ENCODE measurements around the gene THSD7B.

Gene THSD7B

GRCh38 chr2:137020452-137021196, 255.3 kb downstream of the THSD7B start:
- no peak overlapping the region for H3K27ac ChIP-seq
- H3K79me2 ChIP-seq (ENCODE audit: insufficient read depth, low read depth), result no peaks in the 10 kb centered on the region
- no peak for TF ChIP-seq CTCF (conservative IDR thresholded peaks at IDR 0.05; ENCODE audit: low read depth, low read length)
- no peaks in the 10 kb centered on the region for H4K20me1 ChIP-seq (ENCODE audit: insufficient read depth)
- no peak overlapping the region for H3K9ac ChIP-seq
- H3K36me3 ChIP-seq (ENCODE audit: insufficient read depth), result no peaks in the 10 kb centered on the region
- H3K4me2 ChIP-seq, result no peak overlapping the region
- no peak overlapping the region for H3K4me3 ChIP-seq (IDR thresholded peaks at IDR 0.05; ENCODE audit: insufficient read depth, low read depth, low read length)
- no peak overlapping the region for H2AFZ ChIP-seq (ENCODE audit: low read depth)
- H3K4me1 ChIP-seq (ENCODE audit: low read depth, poor library complexity, severe bottlenecking), result no peaks in the 10 kb centered on the region
- H3K27me3 ChIP-seq (ENCODE audit: insufficient read depth, low read depth), result no peaks in the 10 kb centered on the region

- H3K4me3 ChIP-seq (IDR thresholded peaks at IDR 0.05; ENCODE audit: insufficient read depth, low read depth, low read length), result no peak overlapping the region
- H3K27ac ChIP-seq, result no peak overlapping the region
- no peak overlapping the region for H2AFZ ChIP-seq (ENCODE audit: low read depth)
- H3K4me1 ChIP-seq (ENCODE audit: low read depth, poor library complexity, severe bottlenecking), result no peaks in the 10 kb centered on the region
- H3K4me2 ChIP-seq, result no peak overlapping the region
- H4K20me1 ChIP-seq (ENCODE audit: insufficient read depth), result no peaks in the 10 kb centered on the region
- TF ChIP-seq CTCF (conservative IDR thresholded peaks at IDR 0.05; ENCODE audit: low read depth, low read length), result no peak
- H3K79me2 ChIP-seq (ENCODE audit: insufficient read depth, low read depth), result no peaks in the 10 kb centered on the region
- H3K36me3 ChIP-seq (ENCODE audit: insufficient read depth), result no peaks in the 10 kb centered on the region
- no peaks in the 10 kb centered on the region for H3K27me3 ChIP-seq (ENCODE audit: insufficient read depth, low read depth)
- H3K9ac ChIP-seq, result no peak overlapping the region
Measured at GRCh38 chr2:137021763-137022162, 256.4 kb downstream of the THSD7B start.

GRCh38 chr2:137023205-137023604, 257.9 kb downstream of the THSD7B start:
- Histone ChIP-seq H3K27ac (no peak overlapping the region), H3K27me3 (ENCODE audit: insufficient read depth, low read depth) (no peaks in the 10 kb centered on the region)

GRCh38 chr2:137031731-137032130, 266.4 kb downstream of the THSD7B start:
- Histone ChIP-seq H3K9ac (no peak overlapping the region), H3K27me3 (ENCODE audit: insufficient read depth, low read depth) (no peaks in the 10 kb centered on the region), H3K27ac (no peak overlapping the region), H3K79me2 (ENCODE audit: insufficient read depth, low read depth) (no peaks in the 10 kb centered on the region), H3K4me2 (no peak overlapping the region), H2AFZ (ENCODE audit: low read depth) (no peak overlapping the region), H3K36me3 (ENCODE audit: insufficient read depth) (no peaks in the 10 kb centered on the region), H4K20me1 (ENCODE audit: insufficient read depth) (no peaks in the 10 kb centered on the region), H3K4me3 (IDR thresholded peaks at IDR 0.05; ENCODE audit: insufficient read depth, low read depth, low read length) (no peak overlapping the region), H3K4me1 (ENCODE audit: low read depth, poor library complexity, severe bottlenecking) (no peaks in the 10 kb centered on the region)
- TF ChIP-seq CTCF (conservative IDR thresholded peaks at IDR 0.05; ENCODE audit: low read depth, low read length), result no peak

More at GRCh38 chr2:137023205-137023604, 257.9 kb downstream of the THSD7B start:
- TF ChIP-seq CTCF (conservative IDR thresholded peaks at IDR 0.05; ENCODE audit: low read depth, low read length), result no peak
- no peaks in the 10 kb centered on the region for H3K4me1 ChIP-seq (ENCODE audit: low read depth, poor library complexity, severe bottlenecking)
- no peak overlapping the region for H3K4me3 ChIP-seq (IDR thresholded peaks at IDR 0.05; ENCODE audit: insufficient read depth, low read depth, low read length)
- no peak overlapping the region for H2AFZ ChIP-seq (ENCODE audit: low read depth)
- H3K9ac ChIP-seq, result no peak overlapping the region
- H3K36me3 ChIP-seq (ENCODE audit: insufficient read depth), result no peaks in the 10 kb centered on the region
- H3K79me2 ChIP-seq (ENCODE audit: insufficient read depth, low read depth), result no peaks in the 10 kb centered on the region
- no peak overlapping the region for H3K4me2 ChIP-seq
- H4K20me1 ChIP-seq (ENCODE audit: insufficient read depth), result no peaks in the 10 kb centered on the region

All from KMS-11 (cell line).